Neural crest cell (in vitro differentiated cells): ENCODE measurements around the gene COX14. TPM values are rescaled to one million over a fixed set of nuclear protein-coding genes. Genes with fewer than 3 reads are reported as not detected.

ENCODE experiments used
- DNase-seq: peaks from one replicate; pipeline ENCODE4 v3.0.0; 2021; ENCODE audit warnings: low read depth, mixed read lengths, low spot score
- H3K27ac Mint-ChIP-seq: one replicate; pipeline ENCODE4 v1.8.0; 2021; ENCODE audit warnings: mild to moderate bottlenecking, mixed read lengths; ENCODE audit not compliant: unreplicated experiment
- H3K27me3 Mint-ChIP-seq: 2 replicates; pipeline ENCODE4 v1.8.0; 2021; ENCODE audit warnings: low read depth, mild to moderate bottlenecking, mixed read lengths
- H3K36me3 Mint-ChIP-seq: 2 replicates; pipeline ENCODE4 v1.8.0; 2021; ENCODE audit warnings: low read depth, mild to moderate bottlenecking, mixed read lengths
- H3K4me1 Mint-ChIP-seq: 2 replicates; pipeline ENCODE4 v1.8.0; 2021; ENCODE audit warnings: mixed read lengths
- H3K4me3 Mint-ChIP-seq: one replicate; pipeline ENCODE4 v1.8.0; 2021; ENCODE audit warnings: mild to moderate bottlenecking, mixed read lengths
- H3K9me3 Mint-ChIP-seq: 2 replicates; pipeline ENCODE4 v1.8.0; 2021; ENCODE audit warnings: mixed read lengths
- total RNA-seq: library from RNA; stranded (reverse); gene quantifications from 2 replicates; pipeline ENCODE4 v1.2.1, GENCODE V29; 2021
- TF ChIP-seq, protein P1 (sequence below): fragments of 200-600 bp; sonication (generic); conservative IDR thresholded peaks from 2 replicates; pipeline ENCODE4 v1.5.0; 2021; ENCODE audit warnings: antibody characterized with exemption, mild to moderate bottlenecking

COX14 gene
- total RNA-seq, 1 donor from 2014 or later, result 22.4 TPM

DNA sequence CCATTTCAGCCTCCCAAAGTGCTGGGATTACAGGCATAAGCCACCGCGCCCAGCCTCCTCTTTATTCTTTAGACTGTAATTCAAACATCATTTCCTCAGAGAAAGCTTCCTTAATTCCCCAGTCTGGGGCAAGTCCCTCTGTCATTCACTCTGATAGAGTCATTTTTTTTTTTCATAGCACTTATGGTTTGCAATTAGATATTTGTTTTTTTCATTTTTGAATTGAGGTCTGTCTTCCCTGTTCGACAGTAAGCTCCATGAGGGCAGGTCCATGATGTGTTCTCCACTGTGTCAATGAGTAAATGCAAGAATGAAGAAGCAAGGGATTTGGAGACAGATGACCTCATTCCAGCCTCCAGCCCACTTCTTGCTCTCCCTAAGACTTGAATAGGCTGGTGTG, 42.5 kb upstream of the COX14 start:
- Mint-ChIP-seq H3K36me3 (no peaks in the 10 kb centered on the region), H3K9me3 (no peaks in the 10 kb centered on the region), H3K4me3 (no peak overlapping the region), H3K27ac (no peak overlapping the region), H3K27me3 (no peaks in the 10 kb centered on the region), H3K4me1 (peaks cover 11% of the 10 kb centered on the region)
- no peak for DNase-seq
- TF ChIP-seq, protein P1, sequence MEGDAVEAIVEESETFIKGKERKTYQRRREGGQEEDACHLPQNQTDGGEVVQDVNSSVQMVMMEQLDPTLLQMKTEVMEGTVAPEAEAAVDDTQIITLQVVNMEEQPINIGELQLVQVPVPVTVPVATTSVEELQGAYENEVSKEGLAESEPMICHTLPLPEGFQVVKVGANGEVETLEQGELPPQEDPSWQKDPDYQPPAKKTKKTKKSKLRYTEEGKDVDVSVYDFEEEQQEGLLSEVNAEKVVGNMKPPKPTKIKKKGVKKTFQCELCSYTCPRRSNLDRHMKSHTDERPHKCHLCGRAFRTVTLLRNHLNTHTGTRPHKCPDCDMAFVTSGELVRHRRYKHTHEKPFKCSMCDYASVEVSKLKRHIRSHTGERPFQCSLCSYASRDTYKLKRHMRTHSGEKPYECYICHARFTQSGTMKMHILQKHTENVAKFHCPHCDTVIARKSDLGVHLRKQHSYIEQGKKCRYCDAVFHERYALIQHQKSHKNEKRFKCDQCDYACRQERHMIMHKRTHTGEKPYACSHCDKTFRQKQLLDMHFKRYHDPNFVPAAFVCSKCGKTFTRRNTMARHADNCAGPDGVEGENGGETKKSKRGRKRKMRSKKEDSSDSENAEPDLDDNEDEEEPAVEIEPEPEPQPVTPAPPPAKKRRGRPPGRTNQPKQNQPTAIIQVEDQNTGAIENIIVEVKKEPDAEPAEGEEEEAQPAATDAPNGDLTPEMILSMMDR, result no peak

DNA sequence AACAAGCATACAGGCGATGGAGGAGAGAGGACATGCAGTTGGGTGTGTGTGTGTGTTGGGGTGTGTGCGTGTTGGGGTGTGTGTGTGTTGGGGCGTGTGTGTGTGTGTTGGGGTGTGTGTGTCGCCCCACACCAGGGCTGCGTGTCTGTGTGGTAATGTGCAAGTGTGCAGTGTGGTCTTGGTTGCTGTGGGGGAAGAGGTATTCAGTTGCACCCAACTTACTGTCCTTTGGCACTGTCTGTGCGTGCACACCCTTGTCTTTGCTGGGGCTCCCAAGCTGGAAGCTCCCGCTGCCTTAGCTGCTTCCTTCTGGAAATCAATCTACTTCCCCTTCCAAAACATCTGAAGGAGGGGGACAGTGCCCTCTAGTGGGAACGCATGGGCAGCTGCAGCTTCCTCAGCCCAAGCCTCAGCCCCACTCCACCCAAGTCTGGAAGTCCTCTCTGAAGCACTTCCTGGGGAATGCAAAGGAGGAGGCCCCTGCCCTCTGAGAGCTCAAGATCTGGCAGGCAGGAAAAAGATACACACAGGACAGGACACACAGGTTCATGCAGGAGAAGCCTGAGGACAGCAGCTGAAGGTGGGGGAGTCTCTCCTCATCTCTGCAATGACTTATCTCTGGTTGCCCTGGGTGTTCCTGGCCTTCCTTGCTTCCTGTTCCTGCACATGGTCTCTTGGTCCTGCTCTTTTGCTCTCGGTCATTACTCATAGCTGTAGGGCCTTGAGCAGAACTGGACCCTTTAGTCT, 41.5 kb upstream of the COX14 start:
- H3K36me3 Mint-ChIP-seq, result no peaks in the 10 kb centered on the region
- DNase-seq, result peak; percentile 90
- H3K4me3 Mint-ChIP-seq, result peak overlapping the region; percentile 53
- H3K4me1 Mint-ChIP-seq, result peaks cover 13% of the 10 kb centered on the region
- H3K9me3 Mint-ChIP-seq, result no peaks in the 10 kb centered on the region
- TF ChIP-seq, protein P1, result peak; percentile 91
- peak overlapping the region; percentile 68 for H3K27ac Mint-ChIP-seq
- H3K27me3 Mint-ChIP-seq, result no peaks in the 10 kb centered on the region

DNA sequence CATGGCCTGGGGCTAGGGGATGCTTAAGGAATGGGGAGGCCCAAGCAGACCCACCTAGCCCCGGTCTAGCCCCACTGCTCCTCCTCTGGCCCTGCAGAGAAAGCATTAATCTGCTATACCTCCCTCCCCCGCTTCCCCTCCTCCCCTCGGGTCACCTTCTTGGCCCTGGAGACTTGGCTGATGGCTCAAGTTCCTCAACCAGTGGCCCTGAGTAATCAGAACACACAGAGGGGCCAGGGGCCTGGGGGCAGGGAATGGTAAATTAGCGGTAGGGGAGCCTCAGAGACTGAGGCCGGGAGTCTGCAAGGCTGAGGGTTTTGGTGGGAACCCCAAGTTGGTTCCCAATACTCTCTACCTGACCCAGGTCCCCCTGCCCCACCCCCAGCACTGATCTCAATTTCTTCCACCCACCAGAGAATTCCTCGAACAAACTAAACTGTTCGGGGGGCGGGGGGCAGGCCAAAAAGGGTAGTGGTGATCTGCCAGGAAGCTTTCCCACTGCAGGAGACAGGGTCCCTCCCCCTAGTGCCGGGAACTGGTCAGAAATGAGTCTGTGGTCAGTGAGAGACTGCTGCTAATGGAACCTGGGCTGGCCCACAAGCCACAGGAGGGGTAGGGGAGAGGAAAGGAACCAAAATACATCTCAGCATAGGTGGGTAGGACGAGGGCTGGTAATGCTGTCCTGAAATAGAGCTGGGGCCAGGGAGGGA, 39.7 kb upstream of the COX14 start:
- no peak overlapping the region for H3K4me3 Mint-ChIP-seq
- no peak for DNase-seq
- no peaks in the 10 kb centered on the region for H3K36me3 Mint-ChIP-seq
- peak overlapping the region; percentile 72 for H3K27ac Mint-ChIP-seq
- H3K4me1 Mint-ChIP-seq, result peaks cover 16% of the 10 kb centered on the region
- H3K9me3 Mint-ChIP-seq, result no peaks in the 10 kb centered on the region
- H3K27me3 Mint-ChIP-seq, result no peaks in the 10 kb centered on the region
- TF ChIP-seq, protein P1, result no peak

DNA sequence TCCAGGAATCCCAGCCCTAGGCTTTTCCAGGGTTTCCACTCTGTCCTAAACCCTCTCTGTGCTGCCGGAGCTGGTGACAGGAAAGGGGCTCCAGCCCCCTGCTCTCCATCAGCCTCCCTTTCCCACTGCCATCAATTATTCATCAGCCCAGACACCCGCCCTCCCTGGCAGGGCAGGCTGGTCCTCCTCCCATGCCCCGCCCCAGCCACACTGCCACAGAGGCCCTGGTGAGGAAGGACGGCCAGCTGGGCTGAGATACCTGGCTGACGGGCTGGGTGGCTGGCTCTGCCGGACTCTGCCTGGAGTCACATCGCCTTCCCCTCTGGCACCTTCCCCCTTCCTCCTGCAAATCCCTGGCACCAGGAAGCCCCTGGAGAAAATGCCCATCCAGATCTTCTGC, 38.8 kb upstream of the COX14 start:
- Mint-ChIP-seq H3K27me3 (no peaks in the 10 kb centered on the region), H3K4me1 (peaks cover 16% of the 10 kb centered on the region), H3K27ac (no peak overlapping the region), H3K4me3 (no peak overlapping the region), H3K36me3 (no peaks in the 10 kb centered on the region), H3K9me3 (no peaks in the 10 kb centered on the region)
- TF ChIP-seq, protein P1, result no peak
- no peak for DNase-seq

DNA sequence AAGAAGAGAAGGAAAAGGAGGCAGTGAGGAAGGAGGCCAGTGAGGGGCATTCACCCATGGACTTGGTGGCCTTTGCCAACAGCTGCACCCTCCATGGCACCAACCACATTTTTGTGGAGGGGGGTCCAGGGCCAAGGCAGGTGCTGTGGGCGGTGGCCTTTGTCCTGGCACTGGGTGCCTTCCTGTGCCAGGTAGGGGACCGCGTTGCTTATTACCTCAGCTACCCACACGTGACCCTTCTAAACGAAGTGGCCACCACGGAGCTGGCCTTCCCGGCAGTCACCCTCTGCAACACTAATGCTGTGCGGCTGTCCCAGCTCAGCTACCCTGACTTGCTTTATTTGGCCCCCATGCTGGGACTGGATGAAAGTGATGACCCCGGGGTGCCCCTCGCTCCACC, 38.3 kb upstream of the COX14 start:
- peaks cover 16% of the 10 kb centered on the region for H3K4me1 Mint-ChIP-seq
- no peak for DNase-seq
- no peaks in the 10 kb centered on the region for H3K9me3 Mint-ChIP-seq
- no peak overlapping the region for H3K27ac Mint-ChIP-seq
- H3K4me3 Mint-ChIP-seq, result no peak overlapping the region
- no peaks in the 10 kb centered on the region for H3K27me3 Mint-ChIP-seq
- no peaks in the 10 kb centered on the region for H3K36me3 Mint-ChIP-seq
- TF ChIP-seq, protein P1, result no peak
